ENCODE measurements around the gene LMX1B.

LMX1B gene

DNA sequence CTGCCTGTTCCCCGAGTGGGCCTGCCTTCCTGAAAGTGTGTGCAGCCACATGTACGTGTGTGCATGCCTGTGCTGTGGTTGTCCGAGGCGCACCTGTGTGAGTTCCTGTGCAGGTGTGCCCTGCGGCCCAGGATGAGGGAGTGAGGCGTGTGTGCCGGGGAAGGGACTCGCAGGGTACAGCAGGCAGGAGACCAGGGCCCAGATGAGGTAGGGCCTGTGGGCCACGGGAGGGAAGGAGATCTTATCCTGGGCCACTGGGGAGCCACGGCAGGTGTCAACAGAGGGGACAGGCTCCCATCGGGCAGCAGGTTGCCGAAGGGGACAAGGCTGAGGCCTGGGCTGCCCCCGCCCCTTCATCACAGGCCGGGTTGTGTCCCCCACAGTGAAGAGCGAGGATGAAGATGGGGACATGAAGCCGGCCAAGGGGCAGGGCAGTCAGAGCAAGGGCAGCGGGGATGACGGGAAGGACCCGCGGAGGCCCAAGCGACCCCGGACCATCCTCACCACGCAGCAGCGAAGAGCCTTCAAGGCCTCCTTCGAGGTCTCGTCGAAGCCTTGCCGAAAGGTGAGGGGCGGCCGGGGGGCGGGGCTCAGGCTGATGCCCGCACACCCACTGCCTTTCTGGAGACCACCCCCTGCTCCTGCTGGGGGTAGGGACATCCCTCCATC lies 79.2 kb downstream of the LMX1B start:
- POLR2A ChIA-PET, result no interaction called here
- TF ChIP-seq CTCF (IDR thresholded peaks at IDR 0.05; ENCODE audit: control extremely low read depth, extremely low read depth, low read depth, missing control alignments), result no peak
- CTCF ChIA-PET, result no interaction called here
- no peak for DNase-seq (ENCODE audit: extremely low spot score)

- no peak for TF ChIP-seq CTCF (IDR thresholded peaks at IDR 0.05; ENCODE audit: control extremely low read depth, extremely low read depth, low read depth, missing control alignments)
- POLR2A ChIA-PET, result interaction anchor here (0.5 kb wide), 1 partner anchor 88 kb away, joined by 3 read pairs; no protein-coding TSS in a partner anchor
- CTCF ChIA-PET, result interaction anchor here (1.8 to 2.3 kb wide), 2 partner anchors 10 to 12 kb away, joined by 11 to 19 read pairs; no protein-coding TSS in a partner anchor
- DNase-seq (ENCODE audit: extremely low spot score), result no peak
These were observed 79.8 kb downstream of the LMX1B start for GRCh38 chr9:126693428-126693944.

DNA sequence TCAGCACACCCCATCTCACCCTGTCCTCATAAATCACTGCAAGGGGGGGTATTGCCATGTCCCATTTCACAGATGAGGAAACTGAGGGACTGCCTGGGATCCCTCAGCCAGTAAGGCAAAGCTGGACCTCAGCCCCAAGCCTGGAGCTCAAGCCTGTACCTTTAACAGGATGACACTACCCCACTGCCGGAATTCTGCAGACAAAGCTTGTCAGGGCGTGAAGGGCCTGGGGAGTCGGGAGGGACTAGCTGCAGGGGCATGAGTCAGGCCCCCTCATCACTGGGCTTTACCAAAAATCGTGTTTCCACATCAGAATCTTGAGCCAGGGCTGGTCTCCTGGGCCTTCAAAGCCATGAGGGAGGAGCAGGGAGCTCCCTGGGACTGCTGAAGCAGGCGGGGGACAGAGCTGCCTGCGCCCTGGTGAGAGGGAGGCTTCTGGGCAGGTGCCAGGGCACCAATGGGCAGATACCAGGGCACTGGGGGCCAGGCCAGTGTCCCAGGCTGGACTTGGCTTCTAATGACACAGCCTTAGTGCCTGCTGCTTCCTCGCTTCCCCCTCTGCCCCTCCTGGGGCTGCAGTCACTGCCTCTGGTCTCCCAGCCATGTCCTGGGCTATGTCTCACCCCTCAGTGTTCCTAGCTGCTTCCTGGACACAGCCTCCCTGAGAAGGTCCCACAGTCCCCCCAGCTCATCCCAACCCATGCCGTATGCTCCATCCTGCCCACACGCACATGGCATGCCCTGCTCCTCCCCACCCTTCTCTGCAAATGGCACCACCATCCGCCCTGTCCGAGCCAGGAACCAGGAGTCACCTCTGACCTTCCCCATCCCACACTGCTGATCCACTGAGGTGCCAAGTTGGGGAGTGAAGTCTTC lies 80.7 kb downstream of the LMX1B start:
- no peak for TF ChIP-seq CTCF (IDR thresholded peaks at IDR 0.05; ENCODE audit: control extremely low read depth, extremely low read depth, low read depth, missing control alignments)
- DNase-seq (ENCODE audit: extremely low spot score), result no peak
- ChIA-PET POLR2A (interaction anchor here (0.5 kb wide), 1 partner anchor 87 kb away, joined by 3 read pairs; no protein-coding TSS in a partner anchor), CTCF (interaction anchor here (0.7 to 2.3 kb wide), 3 partner anchors 9 to 87 kb away, joined by 3 to 19 read pairs (median 11); no protein-coding TSS in a partner anchor)

GRCh38 chr9:126695186-126695585 lies 81.5 kb downstream of the LMX1B start:
- no peak for DNase-seq (ENCODE audit: extremely low spot score)
- CTCF ChIA-PET, result interaction anchor here (1.8 to 2.3 kb wide), 2 partner anchors 8 to 11 kb away, joined by 11 to 19 read pairs; no protein-coding TSS in a partner anchor
- POLR2A ChIA-PET, result no interaction called here
- no peak for TF ChIP-seq CTCF (IDR thresholded peaks at IDR 0.05; ENCODE audit: control extremely low read depth, extremely low read depth, low read depth, missing control alignments)

- no peak for DNase-seq (ENCODE audit: extremely low spot score)
- TF ChIP-seq CTCF (IDR thresholded peaks at IDR 0.05; ENCODE audit: control extremely low read depth, extremely low read depth, low read depth, missing control alignments), result no peak
- ChIA-PET CTCF (interaction anchor here (2.3 kb wide), 1 partner anchor 10 kb away, joined by 19 read pairs; no protein-coding TSS in a partner anchor), POLR2A (no interaction called here)
These were observed 82.1 kb downstream of the LMX1B start for GRCh38 chr9:126695701-126696400.

Measured in GM10248 (cell line).